OCI-LY1 (cell line): ENCODE data around the gene CYP4F12.

ENCODE experiments used
- H2AFZ ChIP-seq: fragments of 200-600 bp; sonication (generic), shearing (Covaris generic); 2 replicates; pipeline ENCODE4 v1.6.0; 2014; ENCODE audit warnings: antibody characterized with exemption, mild to moderate bottlenecking, low read length
- H3F3A ChIP-seq: fragments of 200-600 bp; sonication (generic), shearing (Covaris generic); 2 replicates; pipeline ENCODE4 v1.6.0; 2014; ENCODE audit warnings: mild to moderate bottlenecking, antibody characterized with exemption, low read length, moderate library complexity; ENCODE audit not compliant: insufficient read depth
- H3K27ac ChIP-seq: fragments of 200-600 bp; sonication (generic); 2 replicates; pipeline ENCODE4 v1.5.1; 2014; ENCODE audit warnings: low read length, mixed run types, mild to moderate bottlenecking, low read depth; ENCODE audit not compliant: poor library complexity, severe bottlenecking
- H3K27me3 ChIP-seq: fragments of 200-600 bp; sonication (generic); 2 replicates; pipeline ENCODE4 v1.6.0; 2014; ENCODE audit warnings: antibody characterized with exemption, mild to moderate bottlenecking, low read length, moderate library complexity; ENCODE audit not compliant: insufficient read depth
- H3K36me3 ChIP-seq: fragments of 200-600 bp; sonication (generic); 2 replicates; pipeline ENCODE4 v1.6.1; 2014; ENCODE audit warnings: mild to moderate bottlenecking, antibody characterized with exemption, low read length, moderate library complexity, mixed read lengths; ENCODE audit not compliant: insufficient read depth
- H3K4me1 ChIP-seq: fragments of 200-600 bp; sonication (generic); 2 replicates; pipeline ENCODE4 v1.5.1; 2014; ENCODE audit warnings: mild to moderate bottlenecking, low read length, moderate library complexity; ENCODE audit not compliant: insufficient read depth, severe bottlenecking
- H3K4me2 ChIP-seq: fragments of 200-600 bp; sonication (generic), shearing (Covaris generic); 2 replicates; pipeline ENCODE4 v1.6.1; 2014; ENCODE audit warnings: low read length
- H3K4me3 ChIP-seq: fragments of 200-600 bp; sonication (generic); 2 replicates; pipeline ENCODE4 v1.5.1; 2014; ENCODE audit warnings: low read length, low read depth, mild to moderate bottlenecking, mixed read lengths; ENCODE audit not compliant: poor library complexity, severe bottlenecking
- H3K79me2 ChIP-seq: fragments of 200-600 bp; shearing (Covaris generic); 2 replicates; pipeline ENCODE4 v1.6.1; 2016; ENCODE audit warnings: mixed run types, low read length, mixed read lengths; ENCODE audit not compliant: insufficient read depth
- H3K9ac ChIP-seq: fragments of 200-600 bp; sonication (generic), shearing (Covaris generic); 2 replicates; pipeline ENCODE4 v1.6.1; 2014; ENCODE audit warnings: mild to moderate bottlenecking, low read length, mixed read lengths
- H3K9me2 ChIP-seq: fragments of 200-600 bp; sonication (generic), shearing (Covaris generic); 2 replicates; pipeline ENCODE4 v1.6.1; 2014; ENCODE audit warnings: low read depth, mild to moderate bottlenecking, low read length, mixed read lengths
- H3K9me3 ChIP-seq: fragments of 200-600 bp; shearing (Covaris generic); 2 replicates; pipeline ENCODE4 v1.6.1; 2014; ENCODE audit warnings: low read length, mixed read lengths
- H4K20me1 ChIP-seq: fragments of 200-600 bp; sonication (generic), shearing (Covaris generic); 2 replicates; pipeline ENCODE4 v1.6.0; 2016; ENCODE audit warnings: mild to moderate bottlenecking, low read length; ENCODE audit not compliant: insufficient read depth
- EZH2 ChIP-seq: fragments of 200-600 bp; sonication (generic), shearing (Covaris generic); IDR thresholded peaks from 2 replicates; pipeline ENCODE4 v1.8.0; 2017; ENCODE audit warnings: borderline replicate concordance, mixed run types, mild to moderate bottlenecking, antibody characterized with exemption, low read length, moderate library complexity, mixed read lengths
- TF ChIP-seq, protein P1 (sequence below): fragments of 200-600 bp; sonication (generic), shearing (Covaris generic); IDR thresholded peaks from 2 replicates; pipeline ENCODE4 v1.5.1; 2017; ENCODE audit warnings: mild to moderate bottlenecking, antibody characterized with exemption, low read length, moderate library complexity, mixed read lengths

Gene CYP4F12

DNA sequence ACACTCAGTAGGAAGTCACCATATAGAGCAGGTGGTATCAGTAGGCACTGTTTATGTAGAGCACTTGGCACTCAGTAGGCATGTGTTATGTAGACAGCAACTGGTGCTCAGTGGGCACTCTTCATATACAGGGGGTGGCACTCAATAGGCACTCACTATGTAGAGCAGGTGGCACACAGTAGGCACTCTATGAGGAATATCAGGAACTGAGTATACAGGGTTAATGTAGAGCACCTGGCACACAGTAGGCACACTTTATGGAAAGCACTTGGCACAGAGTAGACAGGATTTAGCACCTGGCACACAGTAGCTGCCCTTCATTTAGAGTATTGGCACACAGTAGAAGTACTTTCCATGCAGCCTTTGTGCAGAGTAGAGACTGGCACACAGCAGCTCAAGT is 33.3 kb upstream of the CYP4F12 start:
- no peaks in the 10 kb centered on the region for H3F3A ChIP-seq
- no peaks in the 10 kb centered on the region for H3K79me2 ChIP-seq
- H4K20me1 ChIP-seq = no peaks in the 10 kb centered on the region
- no peak overlapping the region for H3K27ac ChIP-seq
- no peak overlapping the region for H3K4me2 ChIP-seq
- H3K4me3 ChIP-seq = no peak overlapping the region
- H3K36me3 ChIP-seq = no peaks in the 10 kb centered on the region
- no peaks in the 10 kb centered on the region for H3K9me3 ChIP-seq
- no peak overlapping the region for H3K9ac ChIP-seq
- no peak overlapping the region for H2AFZ ChIP-seq
- no peaks in the 10 kb centered on the region for H3K9me2 ChIP-seq
- H3K4me1 ChIP-seq = no peaks in the 10 kb centered on the region
- no peak for TF ChIP-seq EZH2
- TF ChIP-seq, protein P1, sequence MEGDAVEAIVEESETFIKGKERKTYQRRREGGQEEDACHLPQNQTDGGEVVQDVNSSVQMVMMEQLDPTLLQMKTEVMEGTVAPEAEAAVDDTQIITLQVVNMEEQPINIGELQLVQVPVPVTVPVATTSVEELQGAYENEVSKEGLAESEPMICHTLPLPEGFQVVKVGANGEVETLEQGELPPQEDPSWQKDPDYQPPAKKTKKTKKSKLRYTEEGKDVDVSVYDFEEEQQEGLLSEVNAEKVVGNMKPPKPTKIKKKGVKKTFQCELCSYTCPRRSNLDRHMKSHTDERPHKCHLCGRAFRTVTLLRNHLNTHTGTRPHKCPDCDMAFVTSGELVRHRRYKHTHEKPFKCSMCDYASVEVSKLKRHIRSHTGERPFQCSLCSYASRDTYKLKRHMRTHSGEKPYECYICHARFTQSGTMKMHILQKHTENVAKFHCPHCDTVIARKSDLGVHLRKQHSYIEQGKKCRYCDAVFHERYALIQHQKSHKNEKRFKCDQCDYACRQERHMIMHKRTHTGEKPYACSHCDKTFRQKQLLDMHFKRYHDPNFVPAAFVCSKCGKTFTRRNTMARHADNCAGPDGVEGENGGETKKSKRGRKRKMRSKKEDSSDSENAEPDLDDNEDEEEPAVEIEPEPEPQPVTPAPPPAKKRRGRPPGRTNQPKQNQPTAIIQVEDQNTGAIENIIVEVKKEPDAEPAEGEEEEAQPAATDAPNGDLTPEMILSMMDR = no peak
- H3K27me3 ChIP-seq = no peaks in the 10 kb centered on the region

DNA sequence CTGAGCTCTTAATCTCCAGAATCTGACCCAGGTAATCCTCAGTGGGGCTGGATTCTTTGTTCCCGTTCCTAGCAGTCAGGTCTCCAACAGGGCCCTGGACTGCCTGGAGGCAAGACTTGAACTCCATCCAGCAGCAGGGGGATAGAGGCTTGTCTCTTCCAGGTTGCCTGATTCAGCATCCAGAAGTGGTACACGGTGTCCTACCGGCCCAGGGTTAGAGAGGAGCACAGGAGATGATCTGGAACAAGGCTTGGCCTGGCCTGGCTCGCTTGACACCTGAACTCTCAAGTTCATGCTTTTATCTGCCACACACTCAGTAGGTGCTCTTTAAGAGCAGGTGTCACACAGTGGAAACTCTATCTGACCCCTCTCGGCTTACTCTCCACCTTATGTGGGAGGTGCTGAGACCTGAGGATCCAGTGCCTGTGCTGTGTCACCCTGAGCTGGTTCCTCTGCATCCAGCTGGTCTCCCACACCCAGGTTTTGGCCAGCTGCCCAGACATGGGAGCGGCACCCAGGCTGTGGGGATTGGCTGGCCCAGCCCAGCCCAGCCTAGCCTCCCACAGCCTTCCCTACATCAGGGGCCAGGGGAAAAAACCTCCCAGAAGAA is 32.5 kb upstream of the CYP4F12 start, which contains the start of gene CYP4F3:
TSS of gene CYP4F3 (plus strand) at position 604 of the 610 bp plus-strand sequence. CDS start 519 bp downstream, outside the sequence.
- no peaks in the 10 kb centered on the region for H3K36me3 ChIP-seq
- no peak for TF ChIP-seq EZH2
- TF ChIP-seq, protein P1 = no peak
- H3K27ac ChIP-seq = no peak within 1 kb of the TSS
- H3F3A ChIP-seq = no peaks in the 10 kb centered on the region
- H3K79me2 ChIP-seq = no peaks in the 10 kb centered on the region
- no peaks in the 10 kb centered on the region for H3K9me3 ChIP-seq
- no peaks in the 10 kb centered on the region for H4K20me1 ChIP-seq
- H3K9me2 ChIP-seq = no peaks in the 10 kb centered on the region
- H3K4me1 ChIP-seq = no peaks in the 10 kb centered on the region
- H2AFZ ChIP-seq = no peak within 1 kb of the TSS
- no peak within 1 kb of the TSS for H3K9ac ChIP-seq
- H3K4me3 ChIP-seq = no peak within 1 kb of the TSS
- H3K27me3 ChIP-seq = no peaks in the 10 kb centered on the region
- H3K4me2 ChIP-seq = no peak within 1 kb of the TSS

DNA sequence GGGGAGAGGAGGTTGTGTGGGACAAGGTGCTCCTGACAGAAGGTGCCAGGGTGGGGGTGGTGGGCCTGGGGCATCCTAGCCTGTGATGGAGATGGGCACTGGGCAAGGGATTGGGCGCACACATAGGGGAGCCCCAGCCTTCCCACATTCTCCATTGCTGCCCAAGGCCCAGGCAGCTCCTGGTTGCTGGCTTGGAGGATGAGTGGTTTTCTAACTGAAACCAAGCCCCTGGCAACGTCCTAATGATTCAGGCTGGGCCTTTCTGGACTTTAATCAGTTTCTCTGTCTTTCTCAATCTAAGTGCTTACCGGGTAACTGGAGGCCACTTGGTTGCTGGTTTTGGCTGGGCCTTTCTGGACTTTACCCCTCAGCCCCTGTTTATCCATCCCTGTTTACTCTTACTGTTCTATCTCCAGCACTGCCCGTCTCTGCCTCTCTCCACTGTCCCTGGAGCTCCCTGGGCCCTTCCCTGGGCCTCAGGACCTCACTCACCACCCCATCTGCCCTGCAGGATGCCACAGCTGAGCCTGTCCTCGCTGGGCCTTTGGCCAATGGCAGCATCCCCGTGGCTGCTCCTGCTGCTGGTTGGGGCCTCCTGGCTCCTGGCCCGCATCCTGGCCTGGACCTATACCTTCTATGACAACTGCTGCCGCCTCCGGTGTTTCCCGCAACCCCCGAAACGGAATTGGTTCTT is 31.8 kb upstream of the CYP4F12 start:
- H3K27me3 ChIP-seq = no peaks in the 10 kb centered on the region
- TF ChIP-seq EZH2 = no peak
- TF ChIP-seq, protein P1 = no peak
- no peak overlapping the region for H3K9ac ChIP-seq
- no peaks in the 10 kb centered on the region for H4K20me1 ChIP-seq
- no peaks in the 10 kb centered on the region for H3K36me3 ChIP-seq
- H3K9me2 ChIP-seq = no peaks in the 10 kb centered on the region
- H3K27ac ChIP-seq = no peak overlapping the region
- no peaks in the 10 kb centered on the region for H3K4me1 ChIP-seq
- H3F3A ChIP-seq = no peaks in the 10 kb centered on the region
- H2AFZ ChIP-seq = no peak overlapping the region
- H3K4me3 ChIP-seq = no peak overlapping the region
- no peak overlapping the region for H3K4me2 ChIP-seq
- no peaks in the 10 kb centered on the region for H3K9me3 ChIP-seq
- no peaks in the 10 kb centered on the region for H3K79me2 ChIP-seq
